Fibroblast of skin of right biceps (primary cell): ENCODE results near the gene ST8SIA4.

Source experiments
- DNase-seq: peaks from one replicate; pipeline ENCODE4 v3.0.0-alpha.2; 2013

ST8SIA4 gene

GRCh38 chr5:100779669-100780375 is 123.3 kb downstream of the ST8SIA4 start:
- DNase-seq = no peak

GRCh38 chr5:100777680-100778300 is 125.3 kb downstream of the ST8SIA4 start:
- DNase-seq = peak; percentile 89

- DNase-seq = no peak
These were observed 127.6 kb downstream of the ST8SIA4 start for GRCh38 chr5:100775533-100775855.

- no peak for DNase-seq
These were observed 130.5 kb downstream of the ST8SIA4 start for GRCh38 chr5:100772548-100772947.

GRCh38 chr5:100772006-100772405 is 131.1 kb downstream of the ST8SIA4 start:
- no peak for DNase-seq

- DNase-seq = no peak
These were observed 131.9 kb downstream of the ST8SIA4 start for GRCh38 chr5:100771181-100771580.

GRCh38 chr5:100768221-100768620 is 134.9 kb downstream of the ST8SIA4 start:
- DNase-seq = no peak

- DNase-seq = no peak
These were observed 140.1 kb downstream of the ST8SIA4 start for GRCh38 chr5:100762995-100763394.

GRCh38 chr5:100762108-100762507 is 141.0 kb downstream of the ST8SIA4 start:
- DNase-seq = peak; percentile 60

GRCh38 chr5:100761192-100761591 is 141.9 kb downstream of the ST8SIA4 start:
- DNase-seq = peak; percentile 59

GRCh38 chr5:100760688-100761087 is 142.4 kb downstream of the ST8SIA4 start:
- DNase-seq = peak; percentile 5

GRCh38 chr5:100758780-100759179 is 144.3 kb downstream of the ST8SIA4 start:
- DNase-seq = no peak

- peak; percentile 8 for DNase-seq
These were observed 144.8 kb downstream of the ST8SIA4 start for GRCh38 chr5:100758306-100758705.

- no peak for DNase-seq
These were observed 145.5 kb downstream of the ST8SIA4 start for GRCh38 chr5:100757618-100758017.
